IMR-90 (cell line): Measurements from ENCODE around the gene RAD51C.

Experiments used
- BHLHE40 ChIP-seq: fragments of 150-350 bp; IDR thresholded peaks from 2 replicates; pipeline ENCODE4 v1.6.1; 2016; ENCODE audit warnings: mild to moderate bottlenecking, low read depth, low read length
- CEBPB ChIP-seq: IDR thresholded peaks from 2 replicates; pipeline ENCODE4 v1.6.1; 2012; ENCODE audit warnings: low read depth, low read length, improper control_type of control experiment
- CHD1 ChIP-seq: IDR thresholded peaks from 2 replicates; pipeline ENCODE4 v1.6.1; 2012; ENCODE audit warnings: low read depth, low read length, improper control_type of control experiment
- CTCF ChIP-seq: conservative IDR thresholded peaks from 2 replicates; pipeline ENCODE4 v1.5.1; 2012; ENCODE audit warnings: mild to moderate bottlenecking, low read depth, low read length, improper control_type of control experiment
- ELK1 ChIP-seq: fragments of 150-350 bp; IDR thresholded peaks from 2 replicates; pipeline ENCODE4 v1.6.1; 2016; ENCODE audit warnings: low read depth, mild to moderate bottlenecking, low read length, moderate library complexity, borderline replicate concordance
- FOS ChIP-seq: fragments of 150-350 bp; IDR thresholded peaks from 2 replicates; pipeline ENCODE4 v1.6.1; 2016; ENCODE audit warnings: low read depth, low read length
- POLR2A ChIP-seq: IDR thresholded peaks from 2 replicates; pipeline ENCODE4 v1.6.1; 2012; ENCODE audit warnings: mild to moderate bottlenecking, low read depth, low read length
- RFX5 ChIP-seq: IDR thresholded peaks from 2 replicates; pipeline ENCODE4 v1.8.0; 2012; ENCODE audit warnings: low read depth, mild to moderate bottlenecking, low read length, moderate library complexity
- SMC3 ChIP-seq: fragments of 150-350 bp; IDR thresholded peaks from 2 replicates; pipeline ENCODE4 v1.6.1; 2016; ENCODE audit warnings: low read depth, mild to moderate bottlenecking, antibody characterized with exemption, low read length, moderate library complexity
- USF2 ChIP-seq: fragments of 150-350 bp; IDR thresholded peaks from 2 replicates; pipeline ENCODE4 v1.6.1; 2017; ENCODE audit warnings: mild to moderate bottlenecking, antibody characterized with exemption, low read length, low read depth

- TF ChIP-seq ELK1 (no peak), CTCF (no peak), CHD1 (no peak), CEBPB (no peak), BHLHE40 (no peak), USF2 (no peak), RFX5 (no peak), POLR2A (no peak), FOS (no peak), SMC3 (no peak)
These were observed 64.1 kb downstream of the RAD51C start for GRCh38 chr17:58756246-58757161.
